GM21717 (cell line): Measurements from ENCODE around the gene ZNF385A.

Experiments used
- ATAC-seq: cut with Tn5 transposase; IDR thresholded peaks from one replicate; pipeline ENCODE4 v1.9.1; 2021; ENCODE audit warnings: mild to moderate bottlenecking, moderate library complexity; ENCODE audit not compliant: unreplicated experiment

ZNF385A gene

GRCh38 chr12:54416687-54417603, 32.4 kb upstream of the ZNF385A start:
- ATAC-seq: no peak

GRCh38 chr12:54415221-54415929, 30.8 kb upstream of the ZNF385A start:
- no peak for ATAC-seq

- ATAC-seq: no peak
Measured at GRCh38 chr12:54413284-54414190, 29.0 kb upstream of the ZNF385A start.

GRCh38 chr12:54412786-54413185, 28.3 kb upstream of the ZNF385A start:
- ATAC-seq: no peak

GRCh38 chr12:54412348-54412747, 27.8 kb upstream of the ZNF385A start:
- no peak for ATAC-seq

- ATAC-seq: no peak
Measured at GRCh38 chr12:54411391-54412241, 27.1 kb upstream of the ZNF385A start.

- ATAC-seq: no peak
Measured at GRCh38 chr12:54409267-54409666, 24.7 kb upstream of the ZNF385A start.

GRCh38 chr12:54407183-54407905, 22.8 kb upstream of the ZNF385A start:
- ATAC-seq: no peak

- no peak for ATAC-seq
Measured at GRCh38 chr12:54405573-54405972, 21.0 kb upstream of the ZNF385A start.

GRCh38 chr12:54405106-54405505, 20.6 kb upstream of the ZNF385A start:
- no peak for ATAC-seq

- no peak for ATAC-seq
Measured at GRCh38 chr12:54404061-54405004, 19.8 kb upstream of the ZNF385A start.

- no peak for ATAC-seq
Measured at GRCh38 chr12:54401119-54401518, 16.6 kb upstream of the ZNF385A start.

GRCh38 chr12:54398995-54399793, 14.7 kb upstream of the ZNF385A start:
- peak; percentile 76 for ATAC-seq

- no peak for ATAC-seq
Measured at GRCh38 chr12:54398218-54398617, 13.7 kb upstream of the ZNF385A start.

- no peak for ATAC-seq
Measured at GRCh38 chr12:54397157-54397556, 12.6 kb upstream of the ZNF385A start.

GRCh38 chr12:54395545-54395944, 11.0 kb upstream of the ZNF385A start:
- ATAC-seq: no peak

GRCh38 chr12:54394986-54395385, 10.5 kb upstream of the ZNF385A start:
- no peak for ATAC-seq
